Nephron progenitor cell (in vitro differentiated cells): Measurements from ENCODE around the gene ST6GALNAC3.

ENCODE experiments used
- DNase-seq: peaks from one replicate; pipeline ENCODE4 v3.0.0; 2021
- H3K27ac Mint-ChIP-seq: 2 replicates; pipeline ENCODE4 v1.8.0; 2021; ENCODE audit warnings: mild to moderate bottlenecking, moderate library complexity, mixed read lengths
- H3K27me3 Mint-ChIP-seq: 2 replicates; pipeline ENCODE4 v1.8.0; 2021; ENCODE audit warnings: mild to moderate bottlenecking, low read depth, mixed read lengths; ENCODE audit not compliant: poor library complexity
- H3K36me3 Mint-ChIP-seq: 2 replicates; pipeline ENCODE4 v1.8.0; 2021; ENCODE audit warnings: low read depth, mixed read lengths
- H3K4me1 Mint-ChIP-seq: 2 replicates; pipeline ENCODE4 v1.8.0; 2021; ENCODE audit warnings: mixed read lengths
- H3K4me3 Mint-ChIP-seq: 2 replicates; pipeline ENCODE4 v1.8.0; 2021; ENCODE audit warnings: mild to moderate bottlenecking, moderate library complexity, mixed read lengths
- H3K9me3 Mint-ChIP-seq: 2 replicates; pipeline ENCODE4 v1.8.0; 2021; ENCODE audit warnings: mild to moderate bottlenecking, moderate library complexity, mixed read lengths
- CTCF ChIP-seq: fragments of 200-600 bp; sonication (generic); IDR thresholded peaks from 2 replicates; pipeline ENCODE4 v1.5.0; 2021; ENCODE audit warnings: antibody characterized with exemption

Gene ST6GALNAC3

GRCh38 chr1:76577525-76578185 is 503.1 kb downstream of the ST6GALNAC3 start:
- Mint-ChIP-seq H3K4me1 (peaks cover 8% of the 10 kb centered on the region), H3K36me3 (no peaks in the 10 kb centered on the region), H3K27ac (no peak overlapping the region), H3K27me3 (no peaks in the 10 kb centered on the region), H3K4me3 (no peak overlapping the region), H3K9me3 (no peaks in the 10 kb centered on the region)
- no peak for TF ChIP-seq CTCF
- DNase-seq = no peak

GRCh38 chr1:76580206-76580605 is 505.7 kb downstream of the ST6GALNAC3 start:
- Mint-ChIP-seq H3K9me3 (no peaks in the 10 kb centered on the region), H3K4me3 (no peak overlapping the region), H3K4me1 (peaks cover 25% of the 10 kb centered on the region), H3K27ac (no peak overlapping the region), H3K36me3 (no peaks in the 10 kb centered on the region), H3K27me3 (no peaks in the 10 kb centered on the region)
- TF ChIP-seq CTCF = no peak
- DNase-seq = no peak

GRCh38 chr1:76581712-76582111 is 507.2 kb downstream of the ST6GALNAC3 start:
- H3K9me3 Mint-ChIP-seq = no peaks in the 10 kb centered on the region
- peaks cover 25% of the 10 kb centered on the region for H3K4me1 Mint-ChIP-seq
- no peak for TF ChIP-seq CTCF
- H3K4me3 Mint-ChIP-seq = no peak overlapping the region
- no peak overlapping the region for H3K27ac Mint-ChIP-seq
- H3K36me3 Mint-ChIP-seq = no peaks in the 10 kb centered on the region
- no peak for DNase-seq
- no peaks in the 10 kb centered on the region for H3K27me3 Mint-ChIP-seq

- no peak for TF ChIP-seq CTCF
- H3K27me3 Mint-ChIP-seq = no peaks in the 10 kb centered on the region
- H3K4me1 Mint-ChIP-seq = peaks cover 36% of the 10 kb centered on the region
- H3K4me3 Mint-ChIP-seq = no peak overlapping the region
- H3K27ac Mint-ChIP-seq = peak overlapping the region; percentile 74
- H3K9me3 Mint-ChIP-seq = no peaks in the 10 kb centered on the region
- no peaks in the 10 kb centered on the region for H3K36me3 Mint-ChIP-seq
- DNase-seq = no peak
These were observed 508.8 kb downstream of the ST6GALNAC3 start for GRCh38 chr1:76583235-76583868.

GRCh38 chr1:76583875-76584477 is 509.4 kb downstream of the ST6GALNAC3 start:
- Mint-ChIP-seq H3K36me3 (no peaks in the 10 kb centered on the region), H3K27me3 (no peaks in the 10 kb centered on the region), H3K27ac (no peak overlapping the region), H3K4me3 (no peak overlapping the region), H3K4me1 (peaks cover 36% of the 10 kb centered on the region), H3K9me3 (no peaks in the 10 kb centered on the region)
- DNase-seq = no peak
- TF ChIP-seq CTCF = no peak
